ENCODE data around the gene SRP54.
A peak's percentile ranks its signal among the peaks of the same experiment; 100 is the strongest.

The SRP54 gene

DNA sequence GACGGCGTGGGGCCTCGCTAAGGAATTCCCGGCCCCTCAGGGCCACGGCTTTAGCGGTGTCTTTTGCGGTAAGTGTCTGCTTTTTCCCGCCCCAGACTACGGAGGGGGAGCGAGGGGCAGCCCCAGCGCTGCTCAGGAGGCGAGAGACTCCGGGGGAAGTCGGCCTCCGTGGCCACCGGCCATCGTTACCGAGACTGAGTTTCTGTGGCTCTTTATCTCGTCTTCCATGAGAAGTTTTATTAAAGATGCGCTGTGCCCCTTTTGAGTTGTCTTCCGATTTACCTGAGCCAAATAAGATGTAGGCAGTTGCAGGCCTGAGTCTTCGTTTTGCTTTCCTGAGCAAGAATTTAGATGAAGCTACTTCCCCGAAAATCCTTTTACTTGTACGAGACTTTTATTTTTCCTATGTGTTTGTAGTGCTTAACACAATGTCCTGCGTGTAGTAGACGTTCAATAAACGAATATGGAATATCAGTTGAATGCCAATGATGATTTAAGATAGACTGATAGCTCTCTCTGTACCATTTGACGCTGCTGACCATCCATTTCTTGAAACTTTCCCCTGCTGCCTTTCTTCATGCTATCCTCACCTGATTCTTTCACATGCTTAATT, 462 bp downstream of the SRP54 start:
- Histone ChIP-seq H3K36me3 (ENCODE audit: control insufficient read depth, low read length) (no peaks in the 10 kb centered on the region; the same call in 1 of the 2 replicates), H3K9me3 (ENCODE audit: control insufficient read depth, insufficient read depth, low read length) (no peaks in the 10 kb centered on the region), H3K27me3 (ENCODE audit: control insufficient read depth, low read length) (no peaks in the 10 kb centered on the region), H3K4me1 (ENCODE audit: control insufficient read depth, low read length) (peaks cover 31% of the 10 kb centered on the region), H3K27ac (ENCODE audit: low read depth, low read length) (peak overlapping the region; percentile 88), H3K4me3 (ENCODE audit: low read length) (peak overlapping the region; percentile 99), H3K79me2 (ENCODE audit: control insufficient read depth, low read length) (peaks cover 90% of the 10 kb centered on the region), H3F3A (ENCODE audit: control insufficient read depth, insufficient read depth) (peaks cover 4% of the 10 kb centered on the region; the same call in 1 of the 2 replicates), H3K9me2 (replicated peaks; ENCODE audit: control insufficient read depth, low read length) (no peaks in the 10 kb centered on the region), H4K20me1 (ENCODE audit: control insufficient read depth, insufficient read depth, low read depth, low read length) (no peaks in the 10 kb centered on the region; the same call in 1 of the 2 replicates), H3K4me2 (ENCODE audit: low read length) (peak overlapping the region; percentile 93)
- no peak for TF ChIP-seq EZH2phosphoT487 (IDR thresholded peaks at IDR 0.05; ENCODE audit: borderline replicate concordance, low read length)
- TF ChIP-seq, protein P1, sequence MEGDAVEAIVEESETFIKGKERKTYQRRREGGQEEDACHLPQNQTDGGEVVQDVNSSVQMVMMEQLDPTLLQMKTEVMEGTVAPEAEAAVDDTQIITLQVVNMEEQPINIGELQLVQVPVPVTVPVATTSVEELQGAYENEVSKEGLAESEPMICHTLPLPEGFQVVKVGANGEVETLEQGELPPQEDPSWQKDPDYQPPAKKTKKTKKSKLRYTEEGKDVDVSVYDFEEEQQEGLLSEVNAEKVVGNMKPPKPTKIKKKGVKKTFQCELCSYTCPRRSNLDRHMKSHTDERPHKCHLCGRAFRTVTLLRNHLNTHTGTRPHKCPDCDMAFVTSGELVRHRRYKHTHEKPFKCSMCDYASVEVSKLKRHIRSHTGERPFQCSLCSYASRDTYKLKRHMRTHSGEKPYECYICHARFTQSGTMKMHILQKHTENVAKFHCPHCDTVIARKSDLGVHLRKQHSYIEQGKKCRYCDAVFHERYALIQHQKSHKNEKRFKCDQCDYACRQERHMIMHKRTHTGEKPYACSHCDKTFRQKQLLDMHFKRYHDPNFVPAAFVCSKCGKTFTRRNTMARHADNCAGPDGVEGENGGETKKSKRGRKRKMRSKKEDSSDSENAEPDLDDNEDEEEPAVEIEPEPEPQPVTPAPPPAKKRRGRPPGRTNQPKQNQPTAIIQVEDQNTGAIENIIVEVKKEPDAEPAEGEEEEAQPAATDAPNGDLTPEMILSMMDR (IDR thresholded peaks at IDR 0.05; ENCODE audit: low read depth, low read length, poor library complexity, severe bottlenecking): no peak

DNA sequence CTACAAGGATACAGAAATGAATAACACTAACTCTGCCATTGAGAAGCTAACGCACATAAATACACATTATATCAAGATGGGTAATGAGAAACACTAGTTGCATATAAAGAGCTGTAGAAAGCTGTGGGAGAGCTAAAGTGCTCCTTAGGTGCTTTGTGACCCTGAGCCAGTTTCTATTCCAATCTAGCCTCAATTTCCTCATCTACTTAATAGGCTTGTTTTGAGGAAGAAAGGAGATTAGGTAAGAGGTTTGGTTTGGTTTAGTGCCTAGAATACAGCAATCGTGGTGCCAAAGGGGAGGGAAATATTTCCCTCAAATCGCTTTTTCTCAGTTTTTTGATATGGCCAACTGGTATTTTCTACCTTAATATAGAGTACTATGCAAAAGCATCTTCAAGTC, 994 bp downstream of the SRP54 start:
- Histone ChIP-seq H3K4me1 (ENCODE audit: control insufficient read depth, low read length) (peaks cover 31% of the 10 kb centered on the region), H3K4me3 (ENCODE audit: low read length) (peak overlapping the region; percentile 99), H3K27me3 (ENCODE audit: control insufficient read depth, low read length) (no peaks in the 10 kb centered on the region), H4K20me1 (ENCODE audit: control insufficient read depth, insufficient read depth, low read depth, low read length) (no peaks in the 10 kb centered on the region; the same call in 1 of the 2 replicates), H3K79me2 (ENCODE audit: control insufficient read depth, low read length) (peaks cover 89% of the 10 kb centered on the region), H3F3A (ENCODE audit: control insufficient read depth, insufficient read depth) (peaks cover 4% of the 10 kb centered on the region; the same call in 1 of the 2 replicates), H3K4me2 (ENCODE audit: low read length) (peak overlapping the region; percentile 93), H3K9me2 (replicated peaks; ENCODE audit: control insufficient read depth, low read length) (no peaks in the 10 kb centered on the region), H3K9me3 (ENCODE audit: control insufficient read depth, insufficient read depth, low read length) (no peaks in the 10 kb centered on the region), H3K27ac (ENCODE audit: low read depth, low read length) (no peak overlapping the region), H3K36me3 (ENCODE audit: control insufficient read depth, low read length) (no peaks in the 10 kb centered on the region; the same call in 1 of the 2 replicates)
- TF ChIP-seq, protein P1 (IDR thresholded peaks at IDR 0.05; ENCODE audit: low read depth, low read length, poor library complexity, severe bottlenecking): no peak
- no peak for TF ChIP-seq EZH2phosphoT487 (IDR thresholded peaks at IDR 0.05; ENCODE audit: borderline replicate concordance, low read length)

DNA sequence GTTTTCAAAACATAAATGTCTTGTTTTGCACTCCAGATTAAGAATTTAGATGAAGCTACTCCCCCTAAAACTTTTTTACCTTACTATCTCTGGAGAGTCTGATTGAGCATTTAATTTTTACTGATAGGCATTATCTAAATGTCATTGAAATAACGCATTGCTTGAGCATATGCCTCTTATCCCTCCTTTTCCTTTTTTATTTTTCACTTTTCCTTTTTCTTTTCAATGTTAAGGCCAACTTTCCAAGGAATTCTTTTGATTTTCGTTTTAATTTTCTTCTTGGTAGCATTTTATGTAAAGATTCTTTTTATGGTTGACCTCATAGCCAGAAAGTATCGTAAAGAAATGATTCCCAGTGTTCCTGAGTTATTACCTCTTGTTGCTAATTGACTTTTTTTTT, 2.9 kb downstream of the SRP54 start:
- H3F3A ChIP-seq (ENCODE audit: control insufficient read depth, insufficient read depth): peaks cover 4% of the 10 kb centered on the region; the same call in 1 of the 2 replicates
- H3K4me2 ChIP-seq (ENCODE audit: low read length): peak overlapping the region; percentile 4
- no peak for TF ChIP-seq EZH2phosphoT487 (IDR thresholded peaks at IDR 0.05; ENCODE audit: borderline replicate concordance, low read length)
- TF ChIP-seq, protein P1 (IDR thresholded peaks at IDR 0.05; ENCODE audit: low read depth, low read length, poor library complexity, severe bottlenecking): no peak
- no peak overlapping the region for H3K4me3 ChIP-seq (ENCODE audit: low read length)
- H3K4me1 ChIP-seq (ENCODE audit: control insufficient read depth, low read length): peaks cover 25% of the 10 kb centered on the region
- no peaks in the 10 kb centered on the region for H3K9me2 ChIP-seq (replicated peaks; ENCODE audit: control insufficient read depth, low read length)
- peaks cover 92% of the 10 kb centered on the region for H3K79me2 ChIP-seq (ENCODE audit: control insufficient read depth, low read length)
- no peaks in the 10 kb centered on the region for H3K9me3 ChIP-seq (ENCODE audit: control insufficient read depth, insufficient read depth, low read length)
- no peaks in the 10 kb centered on the region; the same call in 1 of the 2 replicates for H3K36me3 ChIP-seq (ENCODE audit: control insufficient read depth, low read length)
- H3K27ac ChIP-seq (ENCODE audit: low read depth, low read length): no peak overlapping the region
- no peaks in the 10 kb centered on the region; the same call in 1 of the 2 replicates for H4K20me1 ChIP-seq (ENCODE audit: control insufficient read depth, insufficient read depth, low read depth, low read length)
- H3K27me3 ChIP-seq (ENCODE audit: control insufficient read depth, low read length): no peaks in the 10 kb centered on the region
